Measurements from ENCODE around the gene IGF1R.

The IGF1R gene

GRCh38 chr15:98966091-98966787 is 317.9 kb downstream of the IGF1R start:
- peaks cover 16% of the 10 kb centered on the region for H3K36me3 ChIP-seq (ENCODE audit: low read depth)
- no peaks in the 10 kb centered on the region for H3K27me3 ChIP-seq (ENCODE audit: insufficient read depth, poor library complexity, severe bottlenecking)
- H3K27ac ChIP-seq (ENCODE audit: poor library complexity, severe bottlenecking), result no peak overlapping the region
- no peak for TF ChIP-seq CTCF (IDR thresholded peaks at IDR 0.05; ENCODE audit: poor library complexity, severe bottlenecking)
- no peak overlapping the region for H3K4me3 ChIP-seq (ENCODE audit: severe bottlenecking)
- DNase-seq (ENCODE audit: low spot score), result no peak
- no peaks in the 10 kb centered on the region for H3K9me3 ChIP-seq (ENCODE audit: severe bottlenecking)
- ATAC-seq (ENCODE audit: low read depth), result peak; percentile 43
- H3K4me1 ChIP-seq (ENCODE audit: insufficient read depth, poor library complexity, severe bottlenecking), result peaks cover 2% of the 10 kb centered on the region

- Histone ChIP-seq H3K27me3 (ENCODE audit: insufficient read depth, poor library complexity, severe bottlenecking) (no peaks in the 10 kb centered on the region), H3K27ac (ENCODE audit: poor library complexity, severe bottlenecking) (no peak overlapping the region), H3K4me1 (ENCODE audit: insufficient read depth, poor library complexity, severe bottlenecking) (peaks cover 2% of the 10 kb centered on the region), H3K4me3 (ENCODE audit: severe bottlenecking) (no peak overlapping the region), H3K9me3 (ENCODE audit: severe bottlenecking) (no peaks in the 10 kb centered on the region), H3K36me3 (ENCODE audit: low read depth) (peaks cover 8% of the 10 kb centered on the region)
- DNase-seq (ENCODE audit: low spot score), result no peak
- peak; percentile 5; the same call in 1 of the 3 replicates for ATAC-seq (ENCODE audit: low read depth)
- no peak for TF ChIP-seq CTCF (IDR thresholded peaks at IDR 0.05; ENCODE audit: poor library complexity, severe bottlenecking)
Measured at GRCh38 chr15:98967096-98967495, 318.8 kb downstream of the IGF1R start.

DNA sequence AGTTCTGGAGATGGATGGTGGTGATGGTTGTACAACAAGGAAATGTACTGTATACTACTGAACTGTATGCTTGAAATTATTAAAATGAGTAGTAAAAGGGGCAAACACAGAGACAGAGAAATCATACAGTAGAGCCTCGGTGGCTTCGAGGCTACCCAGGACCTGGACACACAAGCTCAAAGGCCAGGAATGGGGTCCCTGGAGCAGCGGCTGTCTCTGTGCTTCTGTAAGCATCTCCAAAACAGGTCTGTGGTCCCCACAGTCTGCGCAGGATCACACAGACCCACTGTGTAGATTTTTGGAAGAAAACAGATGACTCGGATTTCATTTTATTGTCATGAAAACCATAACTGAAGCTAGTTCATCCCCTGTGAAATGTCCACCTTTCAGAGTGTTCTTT is 319.6 kb downstream of the IGF1R start:
- TF ChIP-seq CTCF (IDR thresholded peaks at IDR 0.05; ENCODE audit: poor library complexity, severe bottlenecking), result no peak
- Histone ChIP-seq H3K36me3 (ENCODE audit: low read depth) (no peaks in the 10 kb centered on the region), H3K4me1 (ENCODE audit: insufficient read depth, poor library complexity, severe bottlenecking) (peaks cover 2% of the 10 kb centered on the region), H3K9me3 (ENCODE audit: severe bottlenecking) (no peaks in the 10 kb centered on the region), H3K4me3 (ENCODE audit: severe bottlenecking) (no peak overlapping the region), H3K27me3 (ENCODE audit: insufficient read depth, poor library complexity, severe bottlenecking) (no peaks in the 10 kb centered on the region), H3K27ac (ENCODE audit: poor library complexity, severe bottlenecking) (no peak overlapping the region)
- ATAC-seq (ENCODE audit: low read depth), result no peak
- DNase-seq (ENCODE audit: low spot score), result no peak

DNA sequence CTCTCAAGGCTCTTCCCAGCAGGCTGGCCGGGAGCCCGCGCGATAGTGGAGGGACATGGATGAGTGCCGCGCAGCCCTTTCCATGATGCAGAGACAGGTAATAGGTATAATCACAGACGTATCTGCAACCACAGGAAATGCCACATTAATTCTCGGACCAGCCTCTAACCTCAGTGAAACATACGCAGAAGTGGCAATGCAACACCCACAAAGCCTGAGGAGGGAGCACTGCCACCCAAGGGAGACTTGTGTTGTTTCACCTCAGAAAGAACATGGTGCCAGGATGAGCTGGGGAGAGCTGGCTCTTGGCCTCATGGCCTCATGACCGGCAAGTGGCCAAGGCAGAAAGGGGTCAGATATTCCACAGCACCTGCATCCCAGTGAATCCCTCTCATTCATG is 320.2 kb downstream of the IGF1R start:
- DNase-seq (ENCODE audit: low spot score) (no peak), ATAC-seq (ENCODE audit: low read depth) (no peak; the same call in 2 of the 3 replicates)
- H3K9me3 ChIP-seq (ENCODE audit: severe bottlenecking), result no peaks in the 10 kb centered on the region
- H3K36me3 ChIP-seq (ENCODE audit: low read depth), result no peaks in the 10 kb centered on the region
- H3K27me3 ChIP-seq (ENCODE audit: insufficient read depth, poor library complexity, severe bottlenecking), result no peaks in the 10 kb centered on the region
- TF ChIP-seq CTCF (IDR thresholded peaks at IDR 0.05; ENCODE audit: poor library complexity, severe bottlenecking), result no peak
- no peak overlapping the region for H3K4me3 ChIP-seq (ENCODE audit: severe bottlenecking)
- peaks cover 2% of the 10 kb centered on the region for H3K4me1 ChIP-seq (ENCODE audit: insufficient read depth, poor library complexity, severe bottlenecking)
- H3K27ac ChIP-seq (ENCODE audit: poor library complexity, severe bottlenecking), result no peak overlapping the region

DNA sequence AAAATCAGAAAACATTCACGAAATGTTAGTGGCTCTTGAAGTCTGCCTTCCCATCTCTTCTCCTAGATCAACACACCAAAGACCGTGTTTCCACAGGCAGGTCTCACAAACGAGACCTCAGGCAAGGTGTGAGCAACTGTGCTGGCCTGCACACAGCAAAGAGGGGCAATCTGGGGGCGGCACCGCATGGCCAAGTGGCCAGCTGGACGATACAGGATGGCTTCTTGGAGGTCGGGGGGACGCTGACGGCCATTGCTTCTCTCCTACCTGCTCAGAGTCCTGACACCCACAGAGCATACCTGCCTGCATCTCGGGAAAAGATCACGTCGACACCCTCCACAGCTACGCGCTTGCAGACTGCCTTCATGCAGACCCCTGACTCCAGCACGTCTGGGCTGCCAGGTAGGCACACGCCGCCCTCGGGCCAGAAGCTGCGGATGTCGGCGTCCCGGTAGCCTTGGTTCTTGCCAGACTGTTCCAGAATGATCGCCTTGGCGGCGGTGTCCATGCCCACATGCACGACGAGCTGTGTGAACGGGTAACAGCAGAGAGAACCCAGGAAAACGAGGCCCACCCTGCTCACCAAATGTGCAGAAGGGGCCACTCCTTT is 320.9 kb downstream of the IGF1R start:
- no peak overlapping the region for H3K27ac ChIP-seq (ENCODE audit: poor library complexity, severe bottlenecking)
- no peaks in the 10 kb centered on the region for H3K27me3 ChIP-seq (ENCODE audit: insufficient read depth, poor library complexity, severe bottlenecking)
- TF ChIP-seq CTCF (IDR thresholded peaks at IDR 0.05; ENCODE audit: poor library complexity, severe bottlenecking), result no peak
- H3K4me1 ChIP-seq (ENCODE audit: insufficient read depth, poor library complexity, severe bottlenecking), result peaks cover 2% of the 10 kb centered on the region
- H3K36me3 ChIP-seq (ENCODE audit: low read depth), result no peaks in the 10 kb centered on the region
- no peaks in the 10 kb centered on the region for H3K9me3 ChIP-seq (ENCODE audit: severe bottlenecking)
- DNase-seq (ENCODE audit: low spot score) (no peak), ATAC-seq (ENCODE audit: low read depth) (no peak)
- no peak overlapping the region for H3K4me3 ChIP-seq (ENCODE audit: severe bottlenecking)
